ENCODE results near the gene ATXN2. TPM values are rescaled to one million over a fixed set of nuclear protein-coding genes. Genes with fewer than 3 reads are reported as not detected.
A peak's percentile ranks its signal among the peaks of the same experiment; 100 is the strongest.
"Not testable (repeated sequence)": the region's sequence is repeated elsewhere in the genome, so short reads cannot be mapped to it uniquely, and the experiment has no call there.

The ATXN2 gene
- total RNA-seq, 1 donor from 2014 or later, result 10.9 TPM

- DNase-seq (ENCODE audit: low read depth in 2 of 2), result peak; percentile 66 to 93
These were observed 514 bp upstream of the ATXN2 start for GRCh38 chr12:111599453-111600204.

- peak in 1 of 2 donors; percentile 46 for DNase-seq (ENCODE audit: low read depth in 2 of 2)
These were observed 1.1 kb downstream of the ATXN2 start for GRCh38 chr12:111597831-111598636.

GRCh38 chr12:111596985-111597830 is 1.9 kb downstream of the ATXN2 start:
- DNase-seq (ENCODE audit: low read depth in 2 of 2), result peak in 1 of 2 donors; percentile 67

- not testable (repeated sequence) for DNase-seq (ENCODE audit: low read depth in 2 of 2)
These were observed 3.7 kb downstream of the ATXN2 start for GRCh38 chr12:111595341-111595835.

- DNase-seq (ENCODE audit: low read depth in 2 of 2), result not testable (repeated sequence)
These were observed 7.6 kb downstream of the ATXN2 start for GRCh38 chr12:111591399-111592010.

GRCh38 chr12:111590552-111590951 is 8.6 kb downstream of the ATXN2 start:
- DNase-seq (ENCODE audit: low read depth in 2 of 2), result no peak

GRCh38 chr12:111589601-111590000 is 9.5 kb downstream of the ATXN2 start:
- no peak for DNase-seq (ENCODE audit: low read depth in 2 of 2)

- no peak for DNase-seq (ENCODE audit: low read depth in 2 of 2)
These were observed 11.1 kb downstream of the ATXN2 start for GRCh38 chr12:111588010-111588409.

GRCh38 chr12:111586986-111587385 is 12.1 kb downstream of the ATXN2 start:
- DNase-seq (ENCODE audit: low read depth in 2 of 2), result no peak

GRCh38 chr12:111585690-111586089 is 13.4 kb downstream of the ATXN2 start:
- DNase-seq (ENCODE audit: low read depth in 2 of 2), result no peak

- no peak for DNase-seq (ENCODE audit: low read depth in 2 of 2)
These were observed 14.2 kb downstream of the ATXN2 start for GRCh38 chr12:111584959-111585358.

- not testable (repeated sequence) for DNase-seq (ENCODE audit: low read depth in 2 of 2)
These were observed 15.6 kb downstream of the ATXN2 start for GRCh38 chr12:111583506-111583905.

- no peak for DNase-seq (ENCODE audit: low read depth in 2 of 2)
These were observed 16.9 kb downstream of the ATXN2 start for GRCh38 chr12:111582133-111582747.

- no peak for DNase-seq (ENCODE audit: low read depth in 2 of 2)
These were observed 17.5 kb downstream of the ATXN2 start for GRCh38 chr12:111581434-111582132.

- no peak for DNase-seq (ENCODE audit: low read depth in 2 of 2)
These were observed 18.4 kb downstream of the ATXN2 start for GRCh38 chr12:111580737-111581136.

- DNase-seq (ENCODE audit: low read depth in 2 of 2), result no peak
These were observed 19.0 kb downstream of the ATXN2 start for GRCh38 chr12:111580119-111580425.

- no peak for DNase-seq (ENCODE audit: low read depth in 2 of 2)
These were observed 20.2 kb downstream of the ATXN2 start for GRCh38 chr12:111578971-111579340.

GRCh38 chr12:111578276-111578970 is 20.7 kb downstream of the ATXN2 start:
- peak; percentile 70 to 87 for DNase-seq (ENCODE audit: low read depth in 2 of 2)

GRCh38 chr12:111574797-111575443 is 24.2 kb downstream of the ATXN2 start:
- no peak for DNase-seq (ENCODE audit: low read depth in 2 of 2)
